ENCODE measurements around the gene NFASC. TPM values are rescaled to one million over a fixed set of nuclear protein-coding genes. Genes with fewer than 3 reads are reported as not detected.

The NFASC gene
- total RNA-seq, 1 donor from 2014 or later, result 29.6 TPM

DNA sequence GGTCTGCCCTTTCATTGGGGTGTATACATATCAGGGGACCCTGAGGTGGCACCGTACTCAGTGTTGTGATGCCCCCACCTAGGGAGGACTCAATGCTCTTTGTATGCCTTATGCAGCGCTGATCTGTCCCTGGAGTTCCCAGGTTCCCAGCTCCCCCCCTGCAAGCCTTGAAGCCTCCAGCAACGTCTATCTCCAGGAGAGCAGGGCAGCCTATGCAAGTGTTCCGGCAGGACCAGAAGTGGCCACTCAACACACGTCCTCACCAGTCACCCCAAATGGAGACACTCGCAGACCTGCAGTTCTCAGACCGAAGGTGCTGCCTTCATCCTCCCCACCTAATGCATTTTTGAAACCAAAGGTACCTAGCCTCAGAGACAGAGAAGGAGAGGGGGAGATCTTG, 147.1 kb downstream of the NFASC start:
- Mint-ChIP-seq H3K36me3 (ENCODE audit: low read depth, unreplicated experiment) (peaks cover 6% of the 10 kb centered on the region), H3K27me3 (ENCODE audit: low read depth, unreplicated experiment) (peaks cover 73% of the 10 kb centered on the region), H3K9me3 (ENCODE audit: unreplicated experiment) (no peaks in the 10 kb centered on the region), H3K4me1 (ENCODE audit: low read depth, unreplicated experiment) (peaks cover 15% of the 10 kb centered on the region), H3K27ac (ENCODE audit: unreplicated experiment) (no peak overlapping the region), H3K4me3 (ENCODE audit: unreplicated experiment) (no peak overlapping the region)
- DNase-seq (ENCODE audit: low read depth) (no peak), FAIRE-seq (no peak)
- H3K4me2 ChIP-seq (ENCODE audit: low read length), result no peak overlapping the region
- no peaks in the 10 kb centered on the region for H3K79me2 ChIP-seq (ENCODE audit: insufficient read depth, low read length)
- no peak overlapping the region for H3K9ac ChIP-seq (ENCODE audit: low read length)
- no peaks in the 10 kb centered on the region for H3K9me3 ChIP-seq (ENCODE audit: insufficient read depth, low read depth, low read length)
- TF ChIP-seq, protein P1, sequence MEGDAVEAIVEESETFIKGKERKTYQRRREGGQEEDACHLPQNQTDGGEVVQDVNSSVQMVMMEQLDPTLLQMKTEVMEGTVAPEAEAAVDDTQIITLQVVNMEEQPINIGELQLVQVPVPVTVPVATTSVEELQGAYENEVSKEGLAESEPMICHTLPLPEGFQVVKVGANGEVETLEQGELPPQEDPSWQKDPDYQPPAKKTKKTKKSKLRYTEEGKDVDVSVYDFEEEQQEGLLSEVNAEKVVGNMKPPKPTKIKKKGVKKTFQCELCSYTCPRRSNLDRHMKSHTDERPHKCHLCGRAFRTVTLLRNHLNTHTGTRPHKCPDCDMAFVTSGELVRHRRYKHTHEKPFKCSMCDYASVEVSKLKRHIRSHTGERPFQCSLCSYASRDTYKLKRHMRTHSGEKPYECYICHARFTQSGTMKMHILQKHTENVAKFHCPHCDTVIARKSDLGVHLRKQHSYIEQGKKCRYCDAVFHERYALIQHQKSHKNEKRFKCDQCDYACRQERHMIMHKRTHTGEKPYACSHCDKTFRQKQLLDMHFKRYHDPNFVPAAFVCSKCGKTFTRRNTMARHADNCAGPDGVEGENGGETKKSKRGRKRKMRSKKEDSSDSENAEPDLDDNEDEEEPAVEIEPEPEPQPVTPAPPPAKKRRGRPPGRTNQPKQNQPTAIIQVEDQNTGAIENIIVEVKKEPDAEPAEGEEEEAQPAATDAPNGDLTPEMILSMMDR (IDR thresholded peaks at IDR 0.05; ENCODE audit: insufficient read depth, low read depth, low read length), result no peak
- no peak for TF ChIP-seq EZH2 (IDR thresholded peaks at IDR 0.05; ENCODE audit: insufficient read depth, low read length)
- peaks cover 3% of the 10 kb centered on the region for H3K27me3 ChIP-seq (ENCODE audit: insufficient read depth, low read length)
- no peaks in the 10 kb centered on the region for H3K36me3 ChIP-seq (ENCODE audit: insufficient read depth, low read length)
- H2AFZ ChIP-seq (ENCODE audit: low read depth, low read length), result no peak overlapping the region
- no peak overlapping the region for H3K4me3 ChIP-seq (ENCODE audit: insufficient read depth, low read depth, low read length)
- no peak overlapping the region for H3K27ac ChIP-seq (ENCODE audit: low read depth, low read length)
- no peaks in the 10 kb centered on the region for H4K20me1 ChIP-seq (ENCODE audit: insufficient read depth, low read length)
- peaks cover 6% of the 10 kb centered on the region for H3K4me1 ChIP-seq (ENCODE audit: insufficient read depth, low read length)

DNA sequence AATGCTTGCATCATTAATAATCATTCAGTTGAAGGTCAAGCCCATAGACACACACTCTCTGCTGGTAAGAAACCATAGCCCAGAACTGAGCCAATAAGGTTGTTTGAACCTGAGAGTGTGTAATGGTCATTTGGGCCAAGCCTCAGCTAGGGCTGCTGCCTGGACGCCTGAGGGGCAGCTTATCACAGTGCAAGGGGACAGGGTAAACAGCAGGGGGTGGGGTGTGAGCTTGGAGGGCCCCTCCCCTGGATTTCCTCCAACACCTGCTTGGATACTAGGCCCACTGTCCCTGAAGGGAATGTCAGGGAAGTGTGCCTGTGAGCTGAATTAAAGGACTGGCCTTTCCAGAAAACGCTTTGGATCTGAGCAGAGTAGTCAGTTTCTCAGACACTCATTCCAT, 147.7 kb downstream of the NFASC start:
- H3K9ac ChIP-seq (ENCODE audit: low read length), result no peak overlapping the region
- TF ChIP-seq, protein P1 (IDR thresholded peaks at IDR 0.05; ENCODE audit: insufficient read depth, low read depth, low read length), result no peak
- no peak for TF ChIP-seq EZH2 (IDR thresholded peaks at IDR 0.05; ENCODE audit: insufficient read depth, low read length)
- peaks cover 6% of the 10 kb centered on the region for H3K36me3 Mint-ChIP-seq (ENCODE audit: low read depth, unreplicated experiment)
- H4K20me1 ChIP-seq (ENCODE audit: insufficient read depth, low read length), result no peaks in the 10 kb centered on the region
- peaks cover 15% of the 10 kb centered on the region for H3K4me1 Mint-ChIP-seq (ENCODE audit: low read depth, unreplicated experiment)
- H3K9me3 Mint-ChIP-seq (ENCODE audit: unreplicated experiment), result no peaks in the 10 kb centered on the region
- no peak overlapping the region for H3K27ac Mint-ChIP-seq (ENCODE audit: unreplicated experiment)
- H3K9me3 ChIP-seq (ENCODE audit: insufficient read depth, low read depth, low read length), result no peaks in the 10 kb centered on the region
- H3K4me1 ChIP-seq (ENCODE audit: insufficient read depth, low read length), result peaks cover 6% of the 10 kb centered on the region
- no peaks in the 10 kb centered on the region for H3K36me3 ChIP-seq (ENCODE audit: insufficient read depth, low read length)
- H3K4me3 Mint-ChIP-seq (ENCODE audit: unreplicated experiment), result no peak overlapping the region
- no peaks in the 10 kb centered on the region for H3K79me2 ChIP-seq (ENCODE audit: insufficient read depth, low read length)
- FAIRE-seq, result no peak
- no peak overlapping the region for H3K4me2 ChIP-seq (ENCODE audit: low read length)
- H3K27me3 Mint-ChIP-seq (ENCODE audit: low read depth, unreplicated experiment), result peaks cover 74% of the 10 kb centered on the region
- H2AFZ ChIP-seq (ENCODE audit: low read depth, low read length), result no peak overlapping the region
- DNase-seq (ENCODE audit: low read depth), result no peak
- no peak overlapping the region for H3K27ac ChIP-seq (ENCODE audit: low read depth, low read length)
- H3K4me3 ChIP-seq (ENCODE audit: insufficient read depth, low read depth, low read length), result no peak overlapping the region
- H3K27me3 ChIP-seq (ENCODE audit: insufficient read depth, low read length), result peaks cover 3% of the 10 kb centered on the region

DNA sequence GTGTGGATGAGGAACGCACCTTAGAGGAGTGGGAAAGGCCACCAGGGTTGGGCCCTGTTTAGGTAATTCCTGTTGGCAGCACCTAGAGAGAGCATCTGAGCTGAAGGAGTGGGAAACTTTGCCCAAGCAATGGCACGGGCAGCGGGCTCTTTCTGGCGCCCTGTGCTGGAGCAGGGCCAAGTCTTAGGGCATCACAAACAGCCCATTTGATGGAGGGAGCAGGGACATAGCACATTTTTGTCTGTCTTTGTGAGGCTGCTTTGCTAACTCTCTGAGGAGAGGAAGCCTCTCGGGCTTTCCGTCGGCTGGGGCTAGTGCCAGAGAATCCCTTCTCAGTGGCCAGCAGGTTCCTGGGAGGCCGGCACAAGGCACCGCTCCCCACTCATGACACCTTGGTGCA, 149.8 kb downstream of the NFASC start:
- Histone ChIP-seq H3K4me2 (ENCODE audit: low read length) (no peak overlapping the region), H4K20me1 (ENCODE audit: insufficient read depth, low read length) (no peaks in the 10 kb centered on the region), H2AFZ (ENCODE audit: low read depth, low read length) (no peak overlapping the region), H3K9me3 (ENCODE audit: insufficient read depth, low read depth, low read length) (no peaks in the 10 kb centered on the region), H3K36me3 (ENCODE audit: insufficient read depth, low read length) (no peaks in the 10 kb centered on the region), H3K27me3 (ENCODE audit: insufficient read depth, low read length) (peaks cover 3% of the 10 kb centered on the region), H3K27ac (ENCODE audit: low read depth, low read length) (no peak overlapping the region), H3K9ac (ENCODE audit: low read length) (no peak overlapping the region), H3K4me1 (ENCODE audit: insufficient read depth, low read length) (no peaks in the 10 kb centered on the region), H3K79me2 (ENCODE audit: insufficient read depth, low read length) (no peaks in the 10 kb centered on the region), H3K4me3 (ENCODE audit: insufficient read depth, low read depth, low read length) (no peak overlapping the region)
- H3K27me3 Mint-ChIP-seq (ENCODE audit: low read depth, unreplicated experiment), result peaks cover 71% of the 10 kb centered on the region
- no peak for FAIRE-seq
- peaks cover 6% of the 10 kb centered on the region for H3K36me3 Mint-ChIP-seq (ENCODE audit: low read depth, unreplicated experiment)
- peaks cover 2% of the 10 kb centered on the region for H3K9me3 Mint-ChIP-seq (ENCODE audit: unreplicated experiment)
- TF ChIP-seq, protein P1 (IDR thresholded peaks at IDR 0.05; ENCODE audit: insufficient read depth, low read depth, low read length), result no peak
- no peak for TF ChIP-seq EZH2 (IDR thresholded peaks at IDR 0.05; ENCODE audit: insufficient read depth, low read length)
- no peak overlapping the region for H3K27ac Mint-ChIP-seq (ENCODE audit: unreplicated experiment)
- H3K4me1 Mint-ChIP-seq (ENCODE audit: low read depth, unreplicated experiment), result no peaks in the 10 kb centered on the region
- no peak for DNase-seq (ENCODE audit: low read depth)
- no peak overlapping the region for H3K4me3 Mint-ChIP-seq (ENCODE audit: unreplicated experiment)

All from astrocyte (in vitro differentiated cells and primary cell).